HG03025 (cell line): ENCODE results near the gene SNRNP70.

Experiments used
- ATAC-seq: cut with Tn5 transposase; IDR thresholded peaks from one replicate; pipeline ENCODE4 v1.9.1; 2021; ENCODE audit warnings: mild to moderate bottlenecking, moderate library complexity; ENCODE audit not compliant: unreplicated experiment, low FRiP score

The SNRNP70 gene

DNA sequence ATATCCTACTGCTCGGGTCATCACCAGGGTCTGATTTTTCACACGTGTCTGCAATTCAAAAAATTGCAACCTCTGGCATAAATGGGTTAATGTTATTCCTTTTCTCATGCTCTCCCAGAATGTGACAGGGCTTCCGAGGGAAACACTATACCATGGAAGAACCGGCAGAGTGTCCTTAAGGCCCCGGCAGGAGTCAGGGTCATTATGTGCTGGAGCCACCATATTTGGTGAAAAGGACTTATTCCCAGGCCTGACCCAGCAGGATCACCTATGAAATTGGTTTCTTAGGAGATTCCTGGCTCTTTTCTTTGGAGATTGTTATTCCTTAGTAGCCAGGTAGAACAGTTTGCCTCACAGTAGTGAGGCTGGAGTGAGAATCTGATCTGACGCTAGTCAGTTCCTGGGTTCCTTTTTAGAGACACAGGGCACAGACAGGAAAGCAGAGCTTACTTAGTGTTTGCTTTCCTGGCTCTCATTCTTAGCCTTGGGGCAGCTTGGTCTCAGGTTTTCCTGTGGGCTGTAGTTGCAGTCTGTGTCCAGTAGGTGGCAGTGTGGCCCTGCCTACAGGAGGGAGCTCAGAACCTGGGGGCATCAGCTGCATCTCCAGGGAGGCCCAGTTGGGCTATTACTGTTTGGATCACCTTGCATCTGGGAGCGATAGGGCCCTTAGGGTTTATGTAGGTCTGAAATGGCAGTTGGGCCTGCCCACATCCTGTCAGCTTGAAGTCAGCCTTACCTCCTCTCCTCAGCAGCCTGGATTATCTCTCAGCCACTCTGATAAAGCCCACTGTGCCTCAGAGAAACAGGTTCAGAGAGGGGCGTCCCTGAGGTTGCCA lies 12.4 kb downstream of the SNRNP70 start:
- no peak for ATAC-seq

DNA sequence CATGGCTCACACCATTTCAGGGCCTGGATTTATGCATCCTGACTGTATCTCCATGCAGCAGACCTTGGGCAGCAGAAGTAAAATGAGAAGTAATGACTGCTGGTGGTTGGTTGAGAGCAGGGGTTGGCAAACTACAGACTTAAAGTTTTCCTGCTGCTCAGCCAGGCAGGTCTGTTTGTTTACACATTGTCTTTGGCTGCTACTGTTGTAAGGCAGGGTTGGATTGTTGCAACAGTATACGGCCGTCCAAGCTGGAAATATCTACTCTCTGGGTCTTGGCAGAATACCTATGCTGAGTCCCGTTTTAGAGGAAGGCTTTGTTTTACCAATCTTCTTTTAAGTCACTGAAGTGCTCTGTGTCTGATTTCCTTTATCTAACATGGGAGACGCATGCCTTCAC lies 13.5 kb downstream of the SNRNP70 start:
- ATAC-seq, result no peak

DNA sequence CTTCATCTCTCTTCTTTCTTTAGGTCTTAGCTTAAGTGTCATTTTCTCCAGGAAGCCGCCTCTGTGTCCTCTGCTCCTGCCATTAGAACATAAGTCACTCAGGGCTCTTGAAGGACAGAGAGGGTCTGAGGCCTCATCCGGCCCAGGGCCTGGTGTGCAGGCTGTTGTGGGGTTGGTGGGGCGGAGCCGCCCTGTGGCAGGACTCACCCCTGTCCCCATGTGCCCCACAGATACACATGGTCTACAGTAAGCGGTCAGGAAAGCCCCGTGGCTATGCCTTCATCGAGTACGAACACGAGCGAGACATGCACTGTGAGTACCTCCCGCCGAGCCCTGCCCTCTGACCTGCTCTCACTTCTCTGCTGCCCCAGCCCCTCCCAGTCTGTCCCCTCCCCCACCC lies 15.9 kb downstream of the SNRNP70 start:
- no peak for ATAC-seq

DNA sequence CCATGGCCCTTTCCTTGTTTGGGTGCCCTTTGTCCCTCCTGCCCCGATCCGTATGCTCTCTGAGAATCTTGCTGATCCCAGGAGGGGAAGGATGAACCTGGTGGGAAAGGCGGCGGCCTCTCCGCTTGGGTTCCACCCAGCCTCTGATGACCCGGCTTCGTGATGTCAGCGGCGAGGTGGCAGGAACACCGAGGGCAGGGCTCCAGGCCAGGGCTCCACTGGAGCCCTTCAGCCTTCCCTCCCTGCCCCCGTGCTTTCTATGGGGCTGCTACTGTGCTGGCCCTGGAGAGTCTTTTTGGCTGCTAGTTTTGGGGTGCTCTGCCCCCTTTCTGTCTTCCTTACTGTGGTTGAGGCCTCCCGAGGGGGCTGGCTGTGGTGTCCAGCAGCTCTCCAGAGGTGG lies 17.1 kb downstream of the SNRNP70 start:
- no peak for ATAC-seq

DNA sequence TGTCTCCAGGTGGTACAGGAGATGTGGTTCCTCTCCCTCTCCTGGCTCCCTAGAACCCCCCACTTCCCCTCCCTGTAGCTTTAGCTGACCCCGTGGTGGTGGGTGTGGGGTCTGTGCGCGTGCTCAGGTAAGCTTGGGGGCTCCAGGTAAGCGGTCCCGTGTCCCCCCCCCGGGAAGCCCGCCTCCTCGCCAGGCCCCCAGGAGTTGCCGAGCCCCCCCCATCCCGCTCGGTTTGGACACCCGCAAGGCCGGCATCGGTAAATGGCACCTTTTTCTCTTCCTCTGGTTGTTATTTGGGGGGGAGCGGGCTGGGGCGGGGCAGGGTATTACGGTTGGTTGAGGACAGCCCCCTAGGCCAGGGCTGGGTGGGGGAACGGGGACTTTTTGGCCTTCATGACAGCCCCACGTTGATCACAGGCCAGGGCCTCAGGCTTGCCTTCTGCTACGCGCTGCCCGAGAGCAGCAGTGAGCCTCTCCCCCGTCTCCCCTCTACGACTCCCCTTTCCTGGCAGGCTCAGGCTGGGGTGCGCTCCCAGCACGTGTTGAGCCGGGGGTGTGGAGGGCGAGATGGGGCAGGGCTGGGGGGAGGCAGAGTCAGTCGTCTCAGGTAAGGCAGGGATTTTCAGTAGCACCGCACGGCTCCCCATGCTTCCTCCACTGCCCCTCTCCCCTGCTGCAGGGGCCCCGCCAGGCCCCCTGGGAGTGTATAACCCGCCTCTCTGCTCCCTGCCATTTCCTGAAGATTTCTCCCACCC lies 18.3 kb downstream of the SNRNP70 start:
- no peak for ATAC-seq

DNA sequence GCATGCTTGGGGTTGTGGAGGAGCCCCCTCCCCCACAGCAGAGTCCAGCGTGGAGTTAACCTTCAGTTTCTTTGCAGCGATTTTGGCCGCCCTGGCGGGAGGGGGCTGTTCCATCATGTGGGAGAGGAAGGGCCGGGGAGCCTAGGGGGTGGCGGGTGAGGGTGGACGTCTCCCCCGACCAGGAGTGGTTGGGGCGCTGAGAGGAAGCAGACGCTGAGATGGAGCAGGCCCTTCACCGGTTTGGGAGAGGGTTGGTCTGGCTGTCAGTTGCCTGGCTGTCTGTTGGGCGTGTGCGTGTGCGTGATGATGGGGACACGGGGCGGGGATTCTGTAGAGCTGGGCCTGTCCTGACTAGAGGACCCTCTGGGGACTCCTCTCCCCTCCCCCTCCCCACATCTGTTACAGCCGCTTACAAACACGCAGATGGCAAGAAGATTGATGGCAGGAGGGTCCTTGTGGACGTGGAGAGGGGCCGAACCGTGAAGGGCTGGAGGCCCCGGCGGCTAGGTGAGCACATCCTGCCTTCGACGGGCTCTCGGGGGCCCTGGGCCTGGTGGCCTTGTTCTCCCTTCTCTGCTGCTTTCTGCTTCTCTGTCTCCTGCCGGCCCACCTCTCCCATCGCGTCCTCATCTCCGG lies 19.1 kb downstream of the SNRNP70 start:
- ATAC-seq, result no peak

DNA sequence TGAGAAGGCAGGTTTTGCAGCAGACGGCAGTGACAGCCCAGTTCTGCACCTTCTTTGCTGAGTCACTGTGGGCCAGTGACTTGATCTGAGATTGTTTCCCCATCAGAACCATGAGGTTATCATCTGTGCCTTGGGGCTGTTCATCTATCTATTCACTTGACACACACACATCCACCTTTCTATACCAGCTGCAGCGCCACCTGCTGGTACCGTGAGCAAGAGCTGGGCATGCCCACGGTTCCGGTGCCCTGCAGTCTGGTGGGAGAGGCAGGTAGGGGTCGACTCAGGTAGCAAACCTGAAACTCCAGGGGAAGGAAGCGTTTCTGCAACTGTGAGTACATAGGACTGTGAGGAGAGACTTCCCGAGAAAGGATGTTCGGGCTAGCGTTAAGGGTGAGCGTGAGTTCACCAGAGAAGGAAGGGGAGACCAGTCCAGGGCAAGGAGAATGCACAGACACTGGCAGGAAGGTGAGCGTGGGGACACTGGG lies 21.4 kb downstream of the SNRNP70 start:
- ATAC-seq, result no peak

DNA sequence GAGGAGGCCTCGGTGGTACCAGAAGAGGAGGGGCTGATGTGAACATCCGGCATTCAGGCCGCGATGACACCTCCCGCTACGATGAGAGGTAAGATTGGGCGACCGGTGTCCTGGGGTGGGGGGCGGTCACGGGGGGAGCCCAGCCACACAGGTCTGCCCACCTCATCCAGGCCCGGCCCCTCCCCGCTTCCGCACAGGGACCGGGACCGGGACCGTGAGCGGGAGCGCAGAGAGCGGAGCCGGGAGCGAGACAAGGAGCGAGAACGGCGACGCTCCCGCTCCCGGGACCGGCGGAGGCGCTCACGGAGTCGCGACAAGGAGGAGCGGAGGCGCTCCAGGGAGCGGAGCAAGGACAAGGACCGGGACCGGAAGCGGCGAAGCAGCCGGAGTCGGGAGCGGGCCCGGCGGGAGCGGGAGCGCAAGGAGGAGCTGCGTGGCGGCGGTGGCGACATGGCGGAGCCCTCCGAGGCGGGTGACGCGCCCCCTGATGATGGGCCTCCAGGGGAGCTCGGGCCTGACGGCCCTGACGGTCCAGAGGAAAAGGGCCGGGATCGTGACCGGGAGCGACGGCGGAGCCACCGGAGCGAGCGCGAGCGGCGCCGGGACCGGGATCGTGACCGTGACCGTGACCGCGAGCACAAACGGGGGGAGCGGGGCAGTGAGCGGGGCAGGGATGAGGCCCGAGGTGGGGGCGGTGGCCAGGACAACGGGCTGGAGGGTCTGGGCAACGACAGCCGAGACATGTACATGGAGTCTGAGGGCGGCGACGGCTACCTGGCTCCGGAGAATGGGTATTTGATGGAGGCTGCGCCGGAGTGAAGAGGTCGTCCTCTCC lies 22.6 kb downstream of the SNRNP70 start:
- ATAC-seq, result no peak

DNA sequence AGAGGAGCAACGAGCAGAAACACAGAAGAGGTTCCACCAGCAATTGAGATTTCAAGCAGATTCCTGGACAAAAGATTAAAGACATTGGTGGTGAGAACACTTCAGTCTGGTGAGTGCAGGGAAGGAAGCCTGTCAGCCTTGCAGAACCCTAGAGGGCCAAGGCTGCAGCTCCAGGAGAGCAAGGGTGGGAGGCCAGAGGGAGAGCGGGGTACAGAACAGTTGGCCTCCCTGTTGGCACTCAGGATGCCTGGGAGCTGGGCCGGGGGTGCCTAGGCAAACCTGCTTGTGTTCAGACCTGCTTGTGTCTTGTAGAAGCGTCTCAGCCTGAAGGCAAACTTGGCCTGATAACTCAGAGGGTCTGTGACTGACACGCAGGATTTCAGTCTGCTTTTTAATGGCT lies 23.8 kb downstream of the SNRNP70 start:
- ATAC-seq, result no peak

DNA sequence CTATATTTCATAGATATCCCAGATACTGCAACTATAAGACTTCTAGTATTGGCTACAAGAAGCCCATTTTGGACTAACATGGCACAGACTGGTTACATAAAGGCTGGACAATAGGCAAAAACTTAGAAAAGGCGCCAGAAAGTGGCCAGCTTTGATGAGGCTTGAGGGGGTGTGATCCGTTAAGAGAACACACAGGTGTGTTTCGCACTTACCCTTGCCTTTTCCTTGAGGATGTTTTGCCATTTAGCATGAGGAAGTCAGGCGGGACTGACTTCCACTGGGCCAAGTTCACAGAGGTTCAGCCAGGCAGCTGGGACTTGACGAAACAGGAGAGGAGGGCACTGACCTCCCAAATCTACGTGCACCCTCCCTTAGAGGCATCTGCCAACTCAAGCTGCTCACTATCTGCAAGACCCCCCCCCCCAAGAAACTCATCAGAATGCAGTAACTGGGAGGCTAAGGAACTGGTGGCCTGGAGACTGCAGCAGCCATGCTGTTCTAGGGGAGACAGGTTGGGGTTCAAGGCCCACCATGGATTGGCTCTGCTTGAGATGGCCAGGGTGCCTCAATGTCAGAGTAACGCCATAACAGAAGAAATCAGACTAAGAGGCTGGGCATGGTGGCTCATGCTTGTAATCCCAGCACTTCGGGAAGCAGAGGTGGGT lies 24.4 kb downstream of the SNRNP70 start:
- no peak for ATAC-seq

DNA sequence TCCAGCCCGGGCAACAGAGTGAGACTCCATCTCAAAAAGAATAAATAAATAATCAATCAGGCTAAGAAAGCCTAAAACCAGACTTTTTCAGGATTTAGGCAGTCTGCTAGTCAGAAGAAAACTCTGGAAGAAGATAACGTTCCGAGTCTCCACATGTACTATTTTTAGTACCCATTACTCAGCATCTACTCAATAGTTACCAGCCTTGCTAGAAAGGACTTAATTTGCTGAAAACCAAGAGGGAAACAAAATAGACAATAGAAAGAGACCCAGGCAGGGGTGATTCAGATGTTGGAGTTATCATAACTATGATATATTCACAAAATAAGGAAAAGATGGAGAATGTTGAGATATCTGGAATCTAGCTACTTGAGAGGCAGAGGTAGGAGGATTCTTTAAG lies 25.3 kb downstream of the SNRNP70 start:
- ATAC-seq, result no peak

DNA sequence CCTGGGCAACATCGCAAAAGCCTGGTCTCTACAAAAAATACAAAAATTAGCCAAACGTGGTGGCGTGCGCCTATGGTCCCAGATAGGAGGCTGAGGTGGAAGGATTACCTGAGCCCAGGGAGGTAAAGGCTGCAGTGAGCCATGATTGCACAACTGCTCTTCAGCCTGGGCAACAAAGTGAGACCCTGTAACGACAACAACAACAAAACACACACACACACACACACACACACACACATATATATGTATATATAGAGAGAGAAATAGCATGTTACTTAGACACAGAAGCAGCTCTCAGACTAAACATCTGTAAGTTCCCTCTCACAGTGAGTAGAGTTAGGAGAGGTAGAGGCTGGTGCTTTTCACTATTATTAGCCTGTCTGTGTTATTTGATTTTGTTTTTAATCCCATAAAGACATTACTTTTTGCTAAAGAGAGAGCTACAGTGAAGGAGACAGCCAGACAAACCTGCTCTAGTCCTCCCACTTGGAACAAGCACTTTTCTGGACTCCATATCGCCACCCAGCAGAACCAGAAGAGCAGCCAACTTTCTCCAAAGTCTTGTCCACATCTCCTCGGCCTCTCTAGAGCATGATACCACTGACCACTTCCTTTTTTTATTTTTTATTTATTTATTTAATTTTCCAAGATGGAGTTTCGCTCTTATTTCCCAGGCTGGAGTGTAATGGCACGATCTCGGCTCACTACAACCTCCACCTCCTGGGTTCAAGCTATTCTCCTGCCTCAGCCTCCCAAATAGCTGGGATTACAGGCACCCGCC lies 26.2 kb downstream of the SNRNP70 start:
- ATAC-seq, result no peak

DNA sequence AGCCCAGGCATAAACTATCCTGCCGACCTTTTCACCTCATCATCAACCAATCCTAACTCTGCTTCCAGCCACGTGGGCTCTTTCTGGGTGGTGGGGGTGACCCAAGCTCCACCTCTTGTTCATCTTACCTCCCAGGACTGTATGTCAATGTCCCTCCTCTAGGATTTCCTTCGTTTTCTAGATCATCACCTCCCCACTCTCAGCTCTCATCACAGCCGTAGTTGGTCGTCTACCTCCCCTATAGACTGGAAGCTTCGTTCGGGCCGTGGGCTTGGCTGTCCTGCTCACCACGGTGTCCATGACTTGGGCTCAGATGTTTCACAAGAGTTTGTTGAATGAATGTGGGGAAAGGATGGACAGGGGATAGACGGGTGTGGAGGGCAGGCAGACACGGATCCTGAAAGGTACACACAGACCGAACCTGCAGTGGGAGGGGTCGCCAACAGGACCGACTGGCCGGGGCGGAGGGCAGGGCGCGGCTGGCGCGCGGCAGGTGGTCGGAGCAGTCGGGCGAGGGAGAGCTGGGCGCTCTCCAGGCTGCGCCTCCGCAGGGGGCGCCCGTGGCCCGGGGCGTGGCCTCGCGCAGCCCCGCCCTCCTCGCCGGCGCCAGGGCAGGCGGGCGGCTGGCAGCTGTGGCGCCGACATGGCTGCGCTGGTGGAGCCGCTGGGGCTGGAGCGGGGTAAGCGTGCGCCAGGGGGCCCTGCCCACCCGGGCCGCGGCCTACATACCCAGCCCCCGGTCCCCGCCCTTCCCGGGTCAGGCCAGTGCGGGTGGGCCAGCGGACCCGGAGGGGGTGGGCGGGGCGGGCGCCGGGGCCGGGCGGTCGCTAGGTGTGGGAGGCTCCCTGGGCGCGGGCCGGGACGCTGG lies 28.7 kb downstream of the SNRNP70 start, which contains the start of gene LIN7B:
LIN7B (plus strand) TSS at position 609 of the 868 bp plus-strand sequence; CDS start at position 644, 35 bp downstream.
- no peak for ATAC-seq

DNA sequence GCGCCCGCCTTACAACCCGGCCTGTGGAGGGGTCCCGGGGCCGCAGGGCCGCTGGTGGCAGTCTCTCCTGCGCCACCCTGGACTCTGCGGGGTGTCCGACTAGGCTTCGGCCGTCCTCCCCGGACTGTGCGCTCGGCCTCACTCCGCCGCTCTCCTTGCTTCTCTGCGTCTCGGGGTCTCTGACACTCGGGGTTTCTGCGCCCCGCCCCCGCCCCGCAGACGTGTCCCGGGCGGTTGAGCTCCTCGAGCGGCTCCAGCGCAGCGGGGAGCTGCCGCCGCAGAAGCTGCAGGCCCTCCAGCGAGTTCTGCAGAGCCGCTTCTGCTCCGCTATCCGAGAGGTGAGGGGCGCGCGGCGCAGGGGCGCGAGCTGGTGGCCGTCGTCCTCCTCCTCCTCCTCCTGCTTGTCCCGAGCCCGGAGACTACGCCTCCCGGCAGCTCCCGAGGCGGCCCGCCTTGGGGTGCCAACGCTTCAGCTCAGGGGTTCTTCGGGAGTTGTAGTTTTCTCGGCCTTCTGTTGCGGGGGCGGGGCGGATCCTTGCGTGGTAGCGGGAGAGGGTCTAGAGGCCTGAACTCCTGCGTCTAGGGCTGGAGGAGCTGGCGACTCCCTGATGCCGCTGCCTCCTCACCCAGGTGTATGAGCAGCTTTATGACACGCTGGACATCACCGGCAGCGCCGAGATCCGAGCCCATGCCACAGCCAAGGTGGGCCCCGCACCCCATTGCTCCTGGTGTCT lies 29.5 kb downstream of the SNRNP70 start:
- ATAC-seq, result no peak

DNA sequence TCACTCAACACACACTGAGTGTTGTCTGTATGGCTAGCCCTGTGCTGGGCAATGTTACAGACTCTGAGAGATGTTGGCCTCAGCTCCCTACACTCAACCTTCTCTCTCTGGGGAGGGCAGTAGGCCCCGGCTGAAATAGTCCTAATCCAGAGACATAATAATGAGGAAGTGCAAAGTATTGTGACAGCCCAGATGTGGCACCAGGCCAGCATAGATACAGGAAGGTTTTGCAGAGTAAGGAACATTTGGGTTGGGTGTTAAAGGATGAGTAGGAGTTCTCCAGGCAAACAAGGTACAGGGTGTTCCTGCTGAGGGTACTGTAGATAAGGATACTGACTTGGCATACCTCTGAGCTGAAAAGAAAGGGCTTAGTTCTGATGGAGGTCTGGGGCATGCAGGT lies 31.3 kb downstream of the SNRNP70 start:
- ATAC-seq, result no peak

DNA sequence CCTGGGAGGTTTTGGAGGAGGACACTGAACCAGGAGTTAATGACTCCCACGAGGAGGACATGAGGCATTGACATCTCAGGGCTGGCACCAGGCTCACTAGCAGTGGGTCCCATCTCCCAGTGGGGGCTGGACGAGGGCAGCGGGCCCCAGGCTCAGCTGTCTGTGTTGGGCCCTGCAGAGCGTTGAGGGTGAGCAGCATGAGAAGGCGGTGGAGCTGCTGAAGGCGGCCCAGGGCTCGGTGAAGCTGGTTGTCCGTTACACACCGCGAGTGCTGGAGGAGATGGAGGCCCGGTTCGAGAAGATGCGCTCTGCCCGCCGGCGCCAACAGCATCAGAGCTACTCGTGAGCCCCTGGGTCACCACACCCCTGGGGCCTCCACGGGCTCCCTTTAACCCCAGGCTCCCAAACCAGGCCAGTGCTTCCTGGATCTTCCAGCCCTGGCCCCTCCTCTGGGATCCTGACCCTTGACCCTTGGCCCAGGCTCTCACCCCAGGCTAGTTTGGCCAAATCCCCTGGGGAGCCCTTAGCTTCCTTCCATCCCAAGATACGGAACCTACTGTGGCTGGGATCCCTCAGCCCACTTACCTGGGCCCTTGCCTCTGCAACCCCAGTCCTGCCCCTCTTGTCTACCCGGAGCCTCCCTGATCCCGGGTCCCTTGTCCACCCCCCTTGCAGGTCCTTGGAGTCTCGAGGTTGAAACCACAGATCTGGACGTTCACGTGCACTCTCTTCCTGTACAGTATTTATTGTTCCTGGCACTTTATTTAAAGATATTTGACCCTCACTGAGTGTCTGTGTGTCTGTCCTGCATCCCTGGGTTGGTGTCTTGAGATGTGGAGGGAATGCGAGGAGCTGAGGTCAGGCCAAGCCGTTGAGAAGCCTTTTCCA lies 32.7 kb downstream of the SNRNP70 start:
- ATAC-seq, result no peak
